Measurements from ENCODE around the gene STK32C. TPM values are rescaled to one million over a fixed set of nuclear protein-coding genes. Genes with fewer than 3 reads are reported as not detected.

The STK32C gene
- total RNA-seq, 8 experiments from 2014 or later: 7.3 to 31.0 (median 22.7) TPM

DNA sequence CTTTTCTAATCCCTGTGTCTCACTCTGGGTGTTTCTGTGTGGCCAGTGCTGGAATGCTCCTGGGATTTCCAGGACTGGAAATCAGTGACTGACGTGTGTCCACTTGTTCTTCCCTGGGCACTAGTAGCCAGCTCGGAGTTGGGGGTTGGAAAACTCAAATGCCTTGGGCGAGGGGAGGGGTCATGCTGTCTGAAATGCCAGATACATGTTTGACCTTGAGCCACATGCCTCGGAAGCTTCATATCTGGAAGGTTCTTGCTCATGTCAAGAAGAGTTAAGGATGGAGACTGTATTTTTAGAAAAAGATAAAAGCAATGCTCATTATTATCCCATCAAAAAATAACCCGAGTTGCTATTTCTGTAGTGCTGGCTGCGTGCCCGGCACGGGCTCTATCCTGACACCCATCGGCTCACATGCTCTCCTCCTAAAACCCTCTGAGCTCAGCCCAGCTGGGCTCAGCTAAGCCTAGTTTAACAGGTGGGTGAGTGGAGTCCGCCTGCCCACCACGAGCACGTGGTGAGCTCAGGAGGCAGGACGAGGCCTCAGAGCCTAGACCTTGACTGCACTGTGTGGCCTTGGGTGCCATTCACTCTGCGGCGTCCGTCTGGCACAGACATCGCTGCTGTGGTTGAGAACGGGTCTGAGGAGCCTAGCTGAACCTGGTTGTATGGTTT, 114.6 kb downstream of the STK32C start:
- WGBS, 10 experiments: 9 to 100% (median 80%) methylated on average over 1 to 8 of the region's 18 CpGs; no CpG with 5 or more reads in 1 of the 10 experiments
- in situ Hi-C loops (cut with MboI; ENCODE audit: low pct_unique_long_range_greater_than_20kb in 2 of 9, low sequenced_read_pairs in 9 of 9, unreplicated experiment in 9 of 9): no loop called here
- Histone ChIP-seq H3K4me3 (no peak overlapping the region), H3K27ac (no peak overlapping the region), H3K4me1 (replicated peaks in 1 of 2) (peaks cover 11 to 14% of the 10 kb centered on the region in 2 donors)
- ATAC-seq (replicated peaks in 6 of 8): no peak

DNA sequence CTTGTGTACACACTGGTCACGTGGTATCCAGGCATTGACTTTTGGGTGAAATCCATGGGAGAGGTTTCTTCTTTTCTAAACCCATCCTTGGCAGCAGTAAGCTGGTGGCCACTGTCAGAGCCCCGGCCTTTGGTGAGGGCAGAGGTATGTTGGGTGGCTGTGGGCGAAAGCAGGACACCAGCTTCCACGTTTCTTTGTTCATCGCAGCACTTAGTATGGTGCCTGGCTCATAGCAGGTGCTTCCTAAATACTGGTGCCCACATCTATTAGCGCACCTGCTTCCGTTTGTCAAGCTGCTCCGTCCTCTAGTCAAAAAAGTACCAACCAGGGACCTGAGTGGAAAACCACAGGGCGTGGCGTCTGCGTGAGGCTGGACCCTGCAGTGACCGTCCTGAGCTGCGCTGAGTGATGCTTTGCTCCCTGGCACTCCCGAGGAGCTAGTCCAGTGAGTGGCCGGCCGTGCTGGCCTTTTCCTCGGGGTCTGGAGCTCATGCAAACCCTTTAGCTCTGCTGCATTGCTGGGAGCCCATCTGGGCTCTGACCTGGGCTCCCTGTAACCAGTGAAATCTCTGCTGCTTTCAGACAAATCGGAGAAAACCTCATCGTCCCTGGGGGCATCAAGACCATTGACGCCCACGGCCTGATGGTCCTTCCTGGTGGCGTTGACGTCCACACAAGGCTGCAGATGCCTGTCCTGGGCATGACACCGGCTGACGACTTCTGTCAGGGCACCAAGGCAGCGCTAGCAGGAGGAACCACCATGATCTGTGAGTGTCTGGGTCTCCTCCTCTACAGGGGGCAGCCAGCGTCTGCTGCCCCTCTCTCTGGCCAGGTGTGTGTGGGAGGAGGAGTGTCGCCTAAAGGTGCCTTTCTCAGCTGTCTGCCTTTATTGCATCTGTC, 115.4 kb downstream of the STK32C start:
- Histone ChIP-seq H3K27ac (no peak overlapping the region), H3K4me1 (replicated peaks in 1 of 2) (peaks cover 14% of the 10 kb centered on the region in 2 donors), H3K4me3 (no peak overlapping the region)
- no peak for ATAC-seq (replicated peaks in 6 of 8)
- in situ Hi-C loops (cut with MboI; ENCODE audit: low pct_unique_long_range_greater_than_20kb in 2 of 9, low sequenced_read_pairs in 9 of 9, unreplicated experiment in 9 of 9): no loop called here
- 67 to 100% (median 97%) methylated on average over 1 to 6 of the region's 28 CpGs; no CpG with 5 or more reads in 4 of the 10 experiments for WGBS, 10 experiments

DNA sequence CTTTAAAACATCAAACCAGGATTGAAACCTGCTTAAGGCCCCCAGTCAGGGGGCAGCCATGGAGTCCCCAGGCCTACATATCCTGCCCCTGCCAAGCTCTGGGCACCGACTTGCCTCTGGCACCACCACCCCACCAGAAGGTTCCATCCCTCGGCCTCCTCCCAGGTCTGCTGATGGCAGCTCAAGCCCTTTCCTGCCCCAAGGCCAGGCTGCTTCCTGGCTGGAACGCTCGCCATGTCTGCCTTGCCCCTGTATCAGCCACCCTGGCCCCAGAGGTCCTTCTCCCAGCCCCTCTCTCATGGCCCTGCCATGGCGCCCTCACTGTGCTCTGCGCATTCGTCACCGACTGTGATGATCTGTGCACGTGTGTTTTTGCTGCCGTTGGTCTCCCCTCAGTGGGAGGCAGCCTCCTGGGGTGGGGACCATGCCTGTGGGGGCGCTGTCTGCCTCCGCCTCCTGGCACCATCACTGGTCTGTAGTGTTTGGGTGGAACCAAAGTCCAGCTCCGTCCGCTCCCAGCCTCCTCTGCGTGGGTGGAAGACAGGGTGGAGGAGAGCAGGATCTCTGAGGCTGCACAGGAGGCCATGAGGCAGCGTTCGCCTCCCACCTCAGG, 117.8 kb downstream of the STK32C start:
- peaks cover 17 to 18% of the 10 kb centered on the region in 2 donors for H3K4me1 ChIP-seq (replicated peaks in 1 of 2)
- no peak for ATAC-seq (replicated peaks in 6 of 8)
- no peak overlapping the region for H3K27ac ChIP-seq
- 68 to 100% (median 91%) methylated on average over 2 to 12 of the region's 17 CpGs; no CpG with 5 or more reads in 3 of the 10 experiments for WGBS, 10 experiments
- no peak overlapping the region for H3K4me3 ChIP-seq
- in situ Hi-C loops (cut with MboI; ENCODE audit: low pct_unique_long_range_greater_than_20kb in 2 of 9, low sequenced_read_pairs in 9 of 9, unreplicated experiment in 9 of 9): no loop called here

DNA sequence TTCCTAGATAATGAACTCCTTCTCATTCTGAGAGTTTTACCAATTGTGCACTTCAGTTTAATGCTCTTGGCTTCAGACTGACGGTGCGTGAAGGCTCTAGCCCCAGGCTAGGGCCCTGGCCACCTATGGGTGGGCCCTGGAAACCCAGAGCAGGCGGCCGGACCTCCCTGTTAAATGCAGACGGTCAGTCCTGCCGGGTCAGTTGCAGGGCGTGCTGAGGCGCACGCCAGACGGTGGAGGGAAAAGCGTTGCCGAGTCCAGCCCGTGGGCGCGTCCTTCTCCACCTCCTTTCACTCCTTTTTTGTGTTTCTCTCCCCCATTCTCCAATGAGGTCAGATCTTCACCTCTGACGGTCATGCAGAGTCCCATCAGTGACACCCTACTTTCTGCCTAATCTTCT, 118.7 kb downstream of the STK32C start:
- no peak for ATAC-seq (replicated peaks in 6 of 8)
- peak overlapping the region in 2 of 5 donors; percentile 66 to 86 for H3K4me3 ChIP-seq
- no peak overlapping the region for H3K27ac ChIP-seq
- H3K4me1 ChIP-seq (replicated peaks in 1 of 2): peaks cover 17 to 18% of the 10 kb centered on the region in 2 donors
- WGBS, 10 experiments: 58 to 96% (median 73%) methylated on average over 1 to 16 of the region's 16 CpGs; no CpG with 5 or more reads in 5 of the 10 experiments
- in situ Hi-C loops (cut with MboI; ENCODE audit: low pct_unique_long_range_greater_than_20kb in 2 of 9, low sequenced_read_pairs in 9 of 9, unreplicated experiment in 9 of 9): no loop called here

DNA sequence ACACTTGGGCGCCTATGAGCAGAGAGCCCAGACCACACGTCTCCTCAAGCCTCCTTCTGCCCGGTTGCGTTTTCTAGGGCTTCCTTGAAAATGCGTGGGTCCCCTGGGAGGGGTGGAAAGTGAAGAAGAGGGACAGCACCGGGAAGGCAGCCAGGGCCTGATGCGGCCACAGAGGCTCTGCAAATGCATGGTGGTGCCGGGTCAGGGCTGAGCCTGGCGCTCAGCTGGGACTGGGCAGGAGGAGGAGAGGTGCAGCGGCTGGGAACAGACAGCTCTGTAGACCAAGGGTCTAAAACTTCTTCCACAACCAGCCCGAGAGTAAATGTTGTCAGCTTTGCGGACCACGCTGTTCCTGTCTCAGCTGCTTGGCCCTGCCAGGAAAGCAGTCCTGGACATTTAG, 119.4 kb downstream of the STK32C start:
- Histone ChIP-seq H3K4me3 (peak overlapping the region; percentile 66 to 94 (median 86)), H3K27ac (no peak overlapping the region), H3K4me1 (replicated peaks in 1 of 2) (peaks cover 17 to 18% of the 10 kb centered on the region in 2 donors)
- in situ Hi-C loops (cut with MboI; ENCODE audit: low pct_unique_long_range_greater_than_20kb in 2 of 9, low sequenced_read_pairs in 9 of 9, unreplicated experiment in 9 of 9): no loop called here
- 19 to 100% (median 71%) methylated on average over 1 to 6 of the region's 13 CpGs; no CpG with 5 or more reads in 4 of the 10 experiments for WGBS, 10 experiments
- ATAC-seq (replicated peaks in 6 of 8): peak in 1 of 8 experiments; percentile 4

DNA sequence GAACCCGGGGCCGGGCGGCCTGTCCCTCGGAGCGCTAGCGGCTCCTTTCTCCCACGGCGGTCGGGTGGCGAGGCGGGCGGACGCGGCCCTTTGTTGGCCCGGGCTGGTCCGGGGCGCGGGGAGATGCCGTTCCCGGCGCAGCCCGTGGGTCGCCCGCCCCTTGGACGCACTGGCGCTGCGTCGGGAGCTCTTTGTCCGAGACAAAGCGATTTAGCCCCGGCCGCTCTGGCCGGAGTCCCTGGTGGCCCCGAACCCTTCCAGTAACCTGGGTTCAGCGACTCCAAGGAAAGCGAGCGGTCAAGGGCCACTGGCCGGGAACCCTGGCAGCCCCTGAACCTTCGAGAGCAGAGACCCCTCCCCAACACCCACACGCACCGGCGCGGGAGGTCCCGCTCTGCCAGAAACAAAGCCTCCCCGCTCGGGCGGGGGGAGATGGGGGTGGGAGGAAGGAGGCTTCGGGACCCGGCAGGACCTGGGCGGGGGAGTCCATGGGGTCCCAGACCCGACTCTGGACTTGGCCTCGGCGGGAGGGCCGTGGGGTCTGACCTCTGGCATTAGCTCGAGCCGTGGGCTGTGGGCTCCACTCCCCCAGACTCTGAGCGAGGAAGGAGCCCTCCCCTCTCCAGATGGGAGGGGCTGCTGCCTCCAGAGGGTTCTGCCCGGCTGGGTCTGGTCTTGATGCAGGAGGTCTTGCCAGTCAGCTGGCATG, 120.2 kb downstream of the STK32C start:
- in situ Hi-C loops (cut with MboI; ENCODE audit: low pct_unique_long_range_greater_than_20kb in 2 of 9, low sequenced_read_pairs in 9 of 9, unreplicated experiment in 9 of 9): no loop called here
- 0% methylated on average over 1 of the region's 58 CpGs; no CpG with 5 or more reads in 9 of the 10 experiments for WGBS, 10 experiments
- H3K27ac ChIP-seq: peak overlapping the region; percentile 47 to 70
- H3K4me1 ChIP-seq (replicated peaks in 1 of 2): peaks cover 17 to 18% of the 10 kb centered on the region in 2 donors
- peak overlapping the region; percentile 66 to 94 (median 86) for H3K4me3 ChIP-seq
- ATAC-seq (replicated peaks in 6 of 8): peak in 6 of 8 experiments; percentile 23 to 46 (median 30)

DNA sequence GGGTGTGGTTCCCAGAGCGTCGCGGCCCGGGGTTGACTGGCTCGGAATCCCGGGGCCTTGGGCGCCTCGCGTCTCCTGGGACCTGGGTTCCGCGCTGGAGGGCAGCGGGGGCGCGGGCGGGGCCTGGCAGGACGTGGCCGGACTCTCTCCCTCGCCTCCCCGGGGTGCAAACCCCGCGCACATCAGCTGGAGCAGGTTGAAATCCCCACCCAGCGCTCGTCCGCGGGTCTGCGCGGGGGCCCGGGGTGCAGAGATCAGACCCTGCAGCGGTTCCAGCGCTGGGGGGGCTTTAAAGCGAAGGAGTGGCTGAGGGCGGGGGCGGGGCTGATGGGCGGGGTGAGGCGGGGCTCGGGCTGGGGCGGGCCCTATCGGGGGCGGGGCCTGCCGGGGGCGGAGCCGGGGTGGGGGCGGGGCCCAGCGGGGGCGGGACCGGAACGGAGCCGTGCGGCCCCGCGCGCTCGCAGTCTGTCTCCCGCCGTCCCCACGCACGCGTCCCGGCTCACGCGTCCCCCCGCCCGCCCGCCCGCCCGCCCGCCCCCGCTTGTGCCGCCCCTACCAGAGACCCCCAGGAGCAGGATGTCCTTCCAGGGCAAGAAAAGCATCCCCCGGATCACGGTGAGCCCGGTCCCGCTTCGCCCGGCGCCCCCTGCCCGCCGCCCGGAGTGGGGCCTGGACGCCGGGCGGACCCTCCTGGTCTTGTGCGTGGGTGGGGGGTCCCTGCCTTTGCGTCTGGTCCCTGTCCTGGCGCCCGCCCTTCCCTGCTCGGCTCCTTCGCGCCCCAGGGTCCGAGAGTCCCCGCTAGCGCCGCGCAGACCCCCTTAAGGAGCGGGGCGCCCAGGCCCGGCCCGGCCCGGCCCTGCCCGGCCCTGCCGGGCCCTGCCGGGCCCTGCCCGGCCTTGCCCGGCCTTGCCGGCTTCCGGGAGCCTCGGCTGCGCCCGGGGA, 121.0 kb downstream of the STK32C start, which contains the start of gene DPYSL4:
TSS of gene DPYSL4 (plus strand) at position 461 of the 942 bp plus-strand sequence. CDS start at position 577, 116 bp downstream.
- 1 to 13% methylated on average over 3 to 13 of the region's 109 CpGs; no CpG with 5 or more reads in 8 of the 10 experiments for WGBS, 10 experiments
- H3K4me3 ChIP-seq: peak within 1 kb of the TSS; percentile 66 to 94 (median 86)
- H3K27ac ChIP-seq: peak within 1 kb of the TSS; percentile 76 to 77
- in situ Hi-C loops (cut with MboI; ENCODE audit: low pct_unique_long_range_greater_than_20kb in 2 of 9, low sequenced_read_pairs in 9 of 9, unreplicated experiment in 9 of 9): no loop called here
- ATAC-seq (replicated peaks in 6 of 8): peak in 7 of 8 experiments; percentile 29 to 60 (median 52)
- peaks cover 17 to 20% of the 10 kb centered on the region in 2 donors for H3K4me1 ChIP-seq (replicated peaks in 1 of 2)

DNA sequence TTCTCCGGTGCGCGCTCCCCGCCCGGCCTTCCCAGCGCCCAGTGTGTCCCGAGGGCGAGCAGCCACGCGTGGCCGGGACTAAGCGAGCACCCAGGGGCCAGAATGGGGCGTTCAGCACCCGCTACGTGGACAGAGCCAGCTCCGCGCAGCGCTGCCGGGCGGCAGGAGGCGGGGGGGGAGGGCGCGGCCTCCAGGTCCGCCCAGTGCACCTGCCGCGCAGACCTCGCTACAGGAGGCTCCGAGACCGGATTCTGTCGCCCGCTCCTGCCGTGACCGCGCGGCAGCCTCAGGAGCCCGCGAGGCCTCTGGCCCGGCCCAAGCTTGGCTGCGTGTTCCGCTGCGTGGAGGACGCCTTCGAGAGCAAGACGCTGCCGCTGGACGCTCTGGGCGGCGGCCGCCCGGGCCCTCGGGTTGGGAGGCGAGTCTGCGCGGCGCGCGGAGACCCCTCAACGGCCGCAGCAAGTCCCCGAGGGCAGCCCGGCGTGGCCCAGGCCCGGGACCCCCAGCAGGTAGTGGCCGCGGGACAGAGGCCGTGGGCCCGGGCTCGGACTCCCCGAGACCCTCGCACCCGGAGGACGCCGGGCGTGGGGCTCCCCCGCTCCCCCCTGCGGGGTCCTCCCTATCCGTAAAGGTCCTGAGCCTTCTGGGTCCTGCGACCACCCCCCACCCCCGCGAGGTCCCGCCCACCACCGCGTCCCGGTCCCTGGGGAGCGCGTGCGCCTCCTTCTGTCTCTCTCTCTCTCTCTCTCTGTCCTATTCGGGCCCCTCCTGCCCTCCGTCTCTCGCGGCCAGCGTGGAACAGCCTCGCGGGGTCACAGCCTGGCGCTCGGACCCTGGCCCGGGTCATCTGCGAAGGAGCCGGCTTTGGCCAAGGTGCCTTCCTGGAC, 121.9 kb downstream of the STK32C start:
- Histone ChIP-seq H3K4me1 (replicated peaks in 1 of 2) (peaks cover 17 to 29% of the 10 kb centered on the region in 2 donors), H3K27ac (peak overlapping the region; percentile 76 to 77), H3K4me3 (peak overlapping the region; percentile 66 to 94 (median 86))
- ATAC-seq (replicated peaks in 6 of 8): peak; percentile 34 to 70 (median 56)
- in situ Hi-C loops (cut with MboI; ENCODE audit: low pct_unique_long_range_greater_than_20kb in 2 of 9, low sequenced_read_pairs in 9 of 9, unreplicated experiment in 9 of 9): no loop called here
- WGBS, 10 experiments: 0 to 11% (median 10%) methylated on average over 3 to 24 of the region's 99 CpGs; no CpG with 5 or more reads in 6 of the 10 experiments

DNA sequence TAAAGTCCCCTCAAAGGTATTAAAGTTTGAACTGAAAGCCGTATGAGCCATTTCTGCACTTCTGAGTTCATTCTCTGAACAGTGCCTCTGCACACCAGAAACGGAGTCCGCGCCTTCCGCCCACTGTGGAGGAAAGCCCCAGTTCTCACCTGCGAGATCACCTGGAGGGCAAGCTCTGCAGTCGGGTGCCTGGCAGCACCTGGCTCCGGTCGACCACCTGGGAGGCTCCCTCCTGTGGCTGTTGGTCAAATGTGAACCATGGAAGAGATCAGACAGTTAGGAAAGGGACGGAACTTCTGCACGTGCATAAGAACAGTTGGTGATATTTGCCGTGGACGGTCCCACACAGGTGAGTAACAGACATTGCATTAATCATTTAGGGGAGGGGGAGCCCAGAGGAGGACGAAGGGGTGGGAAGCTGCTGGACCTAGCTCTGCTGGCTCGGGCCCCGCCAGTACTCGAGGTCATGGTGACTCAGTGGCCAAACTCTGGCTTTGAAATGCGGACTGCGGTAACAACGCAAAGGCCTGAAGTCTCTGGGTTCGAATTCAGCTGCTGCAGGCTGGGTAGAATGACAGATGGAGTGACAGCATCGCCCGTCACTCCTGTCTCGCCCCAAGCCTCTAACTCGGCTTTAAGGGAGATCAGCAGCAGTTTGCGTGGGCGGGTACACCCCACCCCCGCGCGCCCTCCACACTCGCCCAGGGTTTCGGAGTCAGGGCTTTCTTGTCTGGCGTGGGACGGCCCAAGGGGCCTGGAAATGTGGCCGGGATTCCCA, 122.7 kb downstream of the STK32C start:
- Histone ChIP-seq H3K4me1 (replicated peaks in 1 of 2) (peaks cover 18 to 30% of the 10 kb centered on the region in 2 donors), H3K27ac (no peak overlapping the region), H3K4me3 (peak overlapping the region; percentile 66 to 94 (median 86))
- WGBS, 10 experiments: 50 to 82% (median 67%) methylated on average over 3 to 21 of the region's 35 CpGs; no CpG with 5 or more reads in 3 of the 10 experiments
- in situ Hi-C loops (cut with MboI; ENCODE audit: low pct_unique_long_range_greater_than_20kb in 2 of 9, low sequenced_read_pairs in 9 of 9, unreplicated experiment in 9 of 9): no loop called here
- ATAC-seq (replicated peaks in 6 of 8): no peak

DNA sequence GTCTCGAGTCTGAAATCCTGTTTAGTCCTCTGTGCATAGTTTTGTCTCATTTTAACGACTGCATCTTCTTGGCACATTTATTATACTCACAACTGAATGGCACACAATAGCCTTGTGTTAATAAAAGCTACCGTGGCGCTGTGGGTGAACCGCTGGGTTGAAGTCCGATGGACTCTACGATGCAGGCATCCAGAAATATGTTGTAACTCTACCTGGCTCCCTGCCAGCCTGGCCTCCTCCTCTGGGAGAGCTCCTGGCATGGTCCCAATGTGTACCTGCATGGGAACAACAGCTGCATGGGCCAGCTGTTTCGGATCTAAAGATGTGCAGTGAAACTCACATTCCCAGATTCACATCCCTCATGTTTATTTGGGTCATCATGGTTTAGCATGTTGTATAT, 124.7 kb downstream of the STK32C start:
- H3K4me3 ChIP-seq: no peak overlapping the region
- in situ Hi-C loops (cut with MboI; ENCODE audit: low pct_unique_long_range_greater_than_20kb in 2 of 9, low sequenced_read_pairs in 9 of 9, unreplicated experiment in 9 of 9): no loop called here
- 36 to 92% (median 56%) methylated on average over 2 to 6 of the region's 8 CpGs; no CpG with 5 or more reads in 3 of the 10 experiments for WGBS, 10 experiments
- H3K4me1 ChIP-seq (replicated peaks in 1 of 2): peaks cover 15 to 18% of the 10 kb centered on the region in 2 donors
- H3K27ac ChIP-seq: no peak overlapping the region
- ATAC-seq (replicated peaks in 6 of 8): no peak

Data from motor neuron (in vitro differentiated cells).